ENCODE data around the gene KANSL3.
"Not testable (repeated sequence)": the region's sequence is repeated elsewhere in the genome, so short reads cannot be mapped to it uniquely, and the experiment has no call there.

KANSL3 gene

DNA sequence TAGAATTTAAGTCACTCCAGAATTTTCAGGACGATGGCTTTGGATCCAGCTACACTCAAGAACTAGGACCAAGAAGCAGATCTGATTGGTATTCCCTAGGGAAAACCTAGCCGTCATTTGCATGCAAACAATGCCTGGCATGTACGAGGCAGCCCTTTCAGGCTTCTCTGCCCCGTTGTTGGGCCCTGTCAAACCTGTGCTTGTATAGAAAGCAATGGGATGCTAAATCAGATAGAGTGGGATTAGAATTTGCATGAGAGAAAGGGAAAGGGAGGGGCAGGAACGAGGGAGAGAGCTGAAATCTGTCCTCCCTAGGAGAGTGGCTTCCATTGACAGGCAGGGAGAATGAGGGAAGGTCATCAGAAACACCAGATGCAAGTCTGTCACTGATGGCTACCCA lies 73.0 kb downstream of the KANSL3 start:
- FAIRE-seq = no peak
- DNase-seq (ENCODE audit: insufficient read length, low spot score) = no peak

DNA sequence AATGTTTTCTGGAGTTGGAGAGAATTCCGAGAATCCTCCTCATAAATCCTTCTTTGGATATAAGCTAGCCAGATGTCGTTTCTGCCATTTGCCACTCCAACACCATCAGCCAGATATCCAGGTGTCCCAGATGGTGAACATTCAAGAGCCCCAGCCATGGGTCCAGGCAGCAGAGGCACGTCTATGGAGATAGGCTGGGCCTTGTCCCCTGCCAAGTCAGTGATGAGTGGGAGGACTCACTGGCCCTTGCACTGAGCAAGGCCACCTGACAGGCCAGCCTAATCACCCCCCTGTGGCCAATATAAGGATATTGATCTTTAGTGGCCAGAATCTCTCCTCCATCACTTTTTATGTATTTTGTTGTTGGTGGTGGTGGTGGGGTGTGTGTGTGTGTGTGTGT lies 73.5 kb downstream of the KANSL3 start:
- FAIRE-seq (no peak), DNase-seq (ENCODE audit: insufficient read length, low spot score) (no peak)

DNA sequence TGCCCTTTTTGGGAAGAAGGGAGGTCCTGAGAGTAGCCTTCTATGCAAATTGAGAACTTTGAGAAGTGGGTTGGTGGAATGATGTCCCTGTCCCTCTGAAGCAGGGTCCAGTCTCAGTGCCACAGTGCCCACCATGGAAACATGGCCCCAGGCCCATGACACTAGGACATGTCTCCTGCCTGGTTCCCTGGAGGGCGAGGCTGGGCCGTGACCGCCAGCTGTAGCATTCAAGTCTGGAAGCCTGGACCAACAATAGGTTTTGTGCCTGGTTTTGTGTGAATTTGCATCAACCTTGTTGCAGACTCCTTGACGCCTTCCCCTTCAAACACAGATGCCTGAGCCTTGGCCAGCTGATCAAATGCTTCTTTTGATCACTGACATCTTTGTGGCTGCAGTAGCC lies 74.1 kb downstream of the KANSL3 start:
- DNase-seq (ENCODE audit: insufficient read length, low spot score) = no peak
- peak; percentile 20 for FAIRE-seq

DNA sequence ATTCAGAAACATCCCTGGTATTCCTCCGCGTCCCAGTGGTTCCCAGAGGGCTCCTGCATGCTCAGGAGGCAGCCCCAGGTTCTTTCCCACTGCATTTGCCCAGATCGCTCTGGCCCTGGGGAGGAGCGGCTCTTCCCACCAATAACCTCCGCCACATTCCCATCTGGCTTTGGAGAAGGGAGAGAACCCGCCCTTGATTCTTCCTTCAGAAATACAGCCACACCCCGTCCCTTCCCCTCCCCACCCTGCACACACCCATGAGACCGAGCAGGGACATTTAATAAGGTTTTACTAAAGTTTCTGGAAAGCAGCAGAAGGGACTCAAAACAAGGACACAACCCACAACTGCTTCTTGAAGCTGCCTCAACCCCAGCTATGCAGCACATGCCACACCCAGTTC lies 79.6 kb downstream of the KANSL3 start:
- FAIRE-seq (no peak), DNase-seq (ENCODE audit: insufficient read length, low spot score) (no peak)

DNA sequence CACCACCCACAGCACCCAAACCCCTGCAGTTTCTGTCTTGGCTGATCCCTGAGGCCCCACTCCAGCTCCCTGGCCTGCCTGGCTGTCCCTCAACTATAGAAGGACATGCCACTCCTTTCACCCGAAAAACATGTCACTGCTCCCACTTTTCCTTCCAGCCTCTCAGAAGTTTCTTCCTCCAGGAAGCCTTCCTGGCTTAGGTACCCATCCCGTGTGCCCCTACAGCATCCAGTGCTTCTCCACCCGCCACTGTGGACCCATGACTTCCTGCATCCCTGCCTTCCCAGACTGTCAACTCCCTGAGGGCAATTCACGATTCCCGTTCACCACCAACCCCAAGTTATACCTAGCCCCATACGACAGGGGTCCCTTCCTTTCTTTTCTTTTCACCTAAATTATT lies 80.1 kb downstream of the KANSL3 start:
- DNase-seq (ENCODE audit: insufficient read length, low spot score) (no peak), FAIRE-seq (no peak)

DNA sequence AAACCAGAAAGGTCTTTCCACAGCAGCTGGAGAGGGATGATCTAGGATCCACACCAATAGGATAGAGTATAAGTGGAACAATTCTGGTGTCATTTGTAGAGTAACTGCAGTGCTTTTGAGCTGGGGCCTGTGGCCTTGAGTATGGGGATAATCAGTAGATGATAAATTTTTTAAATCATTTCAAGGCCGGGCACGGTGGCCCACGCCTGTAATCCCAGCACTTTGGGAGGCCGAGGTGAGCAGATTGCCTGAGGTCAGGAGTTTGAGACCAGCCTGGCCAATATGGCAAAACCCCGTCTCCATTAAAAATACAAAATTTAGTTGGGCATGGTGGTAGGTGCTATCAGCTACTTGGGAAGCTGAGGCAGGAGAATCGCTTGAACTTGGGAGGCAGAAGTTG lies 80.7 kb downstream of the KANSL3 start:
- DNase-seq (ENCODE audit: insufficient read length, low spot score); FAIRE-seq: not testable (repeated sequence)

DNA sequence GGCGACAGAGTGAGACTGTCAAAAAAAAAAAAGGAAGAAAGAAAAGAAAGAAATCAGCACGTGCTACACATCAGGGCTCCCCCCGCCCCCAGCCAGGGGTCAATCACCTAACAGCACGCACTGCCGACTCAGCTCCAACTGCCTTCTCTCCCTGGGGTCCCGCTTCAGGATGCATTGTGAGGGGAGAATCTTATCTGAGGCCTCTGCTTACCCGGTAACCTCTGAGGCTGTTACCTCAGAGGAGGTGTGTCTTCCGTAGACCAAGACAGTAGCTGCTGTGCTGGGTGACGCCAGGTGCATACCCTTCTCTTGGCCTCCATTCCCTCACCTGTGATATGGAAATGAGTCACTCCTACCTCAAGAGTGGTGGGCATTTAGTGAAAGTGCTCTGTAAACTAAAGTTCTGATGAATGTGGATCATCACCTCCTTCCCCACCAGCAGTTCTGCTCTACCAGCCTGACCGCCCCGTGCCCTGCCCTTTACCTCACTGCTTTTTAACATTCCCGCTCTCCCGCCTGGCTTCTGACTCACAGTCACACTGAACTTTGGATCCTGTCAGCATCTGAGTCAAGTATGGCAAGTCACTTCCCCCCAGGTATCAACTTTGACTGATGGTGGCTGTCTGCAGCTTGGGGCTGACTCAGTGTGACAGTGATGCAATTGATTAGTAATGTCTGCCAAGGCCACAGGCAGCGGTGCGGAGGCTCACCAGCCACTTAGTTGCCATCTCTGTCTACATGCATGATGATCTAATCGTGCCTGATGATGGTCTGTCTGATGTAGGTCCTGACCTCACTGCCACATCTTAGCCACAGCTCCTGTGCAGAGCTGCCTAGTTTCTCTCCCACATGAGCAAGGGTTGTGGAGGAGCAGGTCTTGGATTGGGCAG lies 81.4 kb downstream of the KANSL3 start:
- FAIRE-seq (peak; percentile 98), DNase-seq (ENCODE audit: insufficient read length, low spot score) (peak; percentile 69)

DNA sequence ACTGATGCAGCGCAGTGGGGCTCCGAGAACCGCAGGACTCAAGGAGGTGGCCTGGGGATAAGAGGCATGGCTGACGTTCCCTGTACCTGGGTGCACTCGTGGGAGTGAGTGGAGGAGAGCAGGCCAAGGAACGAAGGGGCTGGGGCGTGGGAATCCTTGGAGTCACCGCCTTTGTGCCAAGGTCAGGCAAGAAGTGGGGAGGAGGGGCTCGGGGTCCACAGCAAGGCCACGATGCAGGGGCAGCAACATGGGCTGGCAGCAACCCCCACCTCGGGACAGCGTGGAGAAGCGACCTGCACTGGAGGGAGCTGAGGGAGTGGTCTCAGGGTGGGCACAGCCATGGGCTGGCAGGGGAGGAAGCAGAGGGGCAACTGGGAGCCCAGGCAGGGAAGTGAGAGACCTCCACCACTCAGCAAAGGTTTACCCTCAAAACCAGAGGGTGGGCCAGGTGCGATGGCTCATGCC lies 82.9 kb downstream of the KANSL3 start:
- no peak for DNase-seq (ENCODE audit: insufficient read length, low spot score)
- FAIRE-seq = peak; percentile 16

DNA sequence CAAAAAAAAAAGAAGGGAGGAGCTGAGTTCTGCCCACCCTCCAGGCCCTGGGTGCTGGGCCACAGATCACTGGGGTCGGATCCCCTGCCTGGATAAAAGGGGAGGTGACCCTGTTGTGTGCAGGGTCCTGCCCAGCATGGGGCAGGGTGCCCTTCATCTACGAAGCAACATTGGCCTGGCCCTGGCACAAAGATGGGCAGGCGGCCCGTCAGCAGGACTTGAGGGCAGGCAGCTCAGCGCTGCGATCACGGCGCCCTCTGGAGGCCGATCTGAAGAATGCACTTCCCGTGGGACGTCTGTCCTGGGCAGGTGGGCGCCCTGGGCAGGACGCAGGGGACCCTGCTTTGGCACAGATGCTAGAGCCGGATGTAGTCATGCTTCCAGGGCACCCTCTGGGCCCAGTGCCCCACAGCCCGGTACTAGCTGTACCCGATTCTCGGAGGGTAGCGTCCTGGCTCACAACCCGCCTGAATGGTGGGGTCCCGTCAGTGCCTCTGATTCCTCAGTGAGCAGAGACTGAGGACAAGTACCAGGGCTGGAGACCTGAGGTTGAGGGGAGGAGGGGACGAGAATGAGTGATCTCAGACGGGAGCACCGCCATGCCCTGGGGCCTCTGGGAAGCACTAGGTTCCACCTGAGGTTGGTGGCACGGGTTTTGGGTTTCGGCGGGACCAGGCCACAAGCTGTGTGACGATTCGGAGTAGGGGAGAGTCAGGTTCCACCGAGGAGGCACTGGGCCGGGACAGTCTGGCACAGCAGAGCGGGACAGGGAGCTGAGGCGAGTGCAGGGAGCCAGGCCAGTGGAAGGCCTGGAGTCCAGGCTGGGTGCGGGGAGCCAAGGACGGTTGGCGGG lies 83.6 kb downstream of the KANSL3 start:
- peak; percentile 91 for DNase-seq (ENCODE audit: insufficient read length, low spot score)
- FAIRE-seq = peak; percentile 99

DNA sequence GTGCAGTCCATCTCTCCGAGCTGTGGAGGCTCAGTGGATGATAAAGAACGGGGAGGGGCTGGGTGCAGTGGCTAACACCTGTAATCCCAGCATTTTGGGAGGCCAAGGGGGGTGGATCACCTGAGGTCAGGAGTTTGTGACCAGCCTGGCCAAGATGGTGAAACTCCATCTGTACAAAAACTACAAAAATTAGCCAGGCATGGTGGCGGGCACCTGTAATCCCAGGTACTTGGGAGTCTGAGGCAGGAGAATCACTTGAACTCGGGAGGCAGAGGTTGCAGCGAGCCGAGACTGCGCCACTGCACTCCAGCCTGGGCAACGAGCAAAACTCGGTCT lies 84.2 kb downstream of the KANSL3 start:
- not testable (repeated sequence) for DNase-seq (ENCODE audit: insufficient read length, low spot score); FAIRE-seq

DNA sequence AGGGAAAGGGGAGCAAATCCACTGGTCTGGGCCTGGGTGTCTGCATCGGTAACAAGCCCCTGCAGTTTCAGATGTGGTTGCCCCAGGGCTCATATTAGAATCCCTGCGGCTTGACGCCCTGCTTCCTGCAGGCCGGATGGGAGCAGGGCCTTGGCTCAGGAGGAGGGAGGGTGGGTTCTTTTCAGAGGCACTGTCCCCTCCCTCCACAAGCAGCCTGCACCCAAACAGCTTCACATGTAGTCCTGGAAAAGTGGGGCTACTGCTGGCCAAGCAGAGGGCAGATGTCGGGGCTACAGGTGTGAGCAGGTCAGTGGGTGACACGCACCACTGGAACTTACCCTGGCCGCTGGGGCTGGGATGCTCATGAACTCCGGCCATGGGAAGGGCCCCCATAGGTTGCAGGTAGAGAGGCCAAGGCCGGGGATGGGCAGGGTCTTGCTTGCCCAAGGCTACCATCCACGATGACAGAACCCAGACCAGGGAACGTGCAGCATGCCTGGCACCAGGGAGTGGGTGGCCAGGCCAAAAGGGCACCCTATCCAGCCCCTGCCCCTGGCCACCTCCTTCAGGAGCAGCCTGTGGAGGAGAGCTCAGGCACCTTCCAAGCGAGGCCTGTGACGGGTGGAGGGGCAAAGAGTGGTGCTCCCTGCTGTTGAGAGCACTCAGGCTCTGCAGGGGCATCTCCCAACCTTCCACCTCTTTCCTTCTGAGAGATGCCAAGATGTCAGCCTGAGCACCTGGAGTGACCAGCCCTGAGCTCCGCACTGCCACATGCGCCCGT lies 84.7 kb downstream of the KANSL3 start:
- DNase-seq (ENCODE audit: insufficient read length, low spot score) (no peak), FAIRE-seq (peak; percentile 9)

DNA sequence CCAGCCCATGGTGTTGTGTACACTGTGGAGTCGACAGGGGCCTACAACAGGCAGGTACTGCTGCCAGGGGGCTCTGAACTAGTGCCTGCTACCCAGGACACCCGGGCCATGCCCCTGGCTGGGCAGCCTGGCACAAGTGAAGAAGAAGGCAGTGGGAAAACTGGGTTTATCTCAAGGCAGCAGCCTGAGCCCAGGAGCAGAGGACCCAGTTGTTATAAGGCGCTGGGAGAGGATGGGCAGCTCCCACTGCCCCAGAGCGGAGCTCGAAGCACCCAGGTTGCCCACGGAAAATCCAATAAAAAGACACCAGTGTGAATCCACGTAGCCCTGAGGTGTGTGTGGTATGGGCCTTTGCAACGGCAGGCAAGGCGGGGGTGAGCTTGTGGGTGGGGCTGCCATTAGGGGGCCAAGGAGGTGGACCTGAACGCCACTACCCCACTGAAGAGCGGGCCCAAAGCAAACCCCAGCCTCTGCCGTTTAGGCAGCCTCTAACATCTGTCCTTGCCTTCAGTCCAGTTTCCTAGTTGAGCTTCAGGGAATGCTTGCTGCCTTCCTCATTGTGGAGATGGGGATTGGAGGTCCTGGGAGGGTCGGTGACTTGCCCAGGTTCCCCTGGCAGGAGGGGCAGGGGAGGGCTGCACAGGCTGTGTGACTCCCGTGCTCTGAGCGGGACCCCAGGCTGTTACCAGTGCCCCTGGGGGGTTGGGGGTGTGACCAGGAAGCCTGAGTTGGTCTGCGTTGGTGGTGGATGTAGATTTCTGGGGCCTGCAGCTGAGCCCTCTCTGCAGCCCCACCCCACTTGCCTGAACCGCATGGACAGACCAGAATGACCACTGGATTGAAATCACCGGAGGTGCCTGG lies 85.6 kb downstream of the KANSL3 start:
- DNase-seq (ENCODE audit: insufficient read length, low spot score) (no peak), FAIRE-seq (no peak)

DNA sequence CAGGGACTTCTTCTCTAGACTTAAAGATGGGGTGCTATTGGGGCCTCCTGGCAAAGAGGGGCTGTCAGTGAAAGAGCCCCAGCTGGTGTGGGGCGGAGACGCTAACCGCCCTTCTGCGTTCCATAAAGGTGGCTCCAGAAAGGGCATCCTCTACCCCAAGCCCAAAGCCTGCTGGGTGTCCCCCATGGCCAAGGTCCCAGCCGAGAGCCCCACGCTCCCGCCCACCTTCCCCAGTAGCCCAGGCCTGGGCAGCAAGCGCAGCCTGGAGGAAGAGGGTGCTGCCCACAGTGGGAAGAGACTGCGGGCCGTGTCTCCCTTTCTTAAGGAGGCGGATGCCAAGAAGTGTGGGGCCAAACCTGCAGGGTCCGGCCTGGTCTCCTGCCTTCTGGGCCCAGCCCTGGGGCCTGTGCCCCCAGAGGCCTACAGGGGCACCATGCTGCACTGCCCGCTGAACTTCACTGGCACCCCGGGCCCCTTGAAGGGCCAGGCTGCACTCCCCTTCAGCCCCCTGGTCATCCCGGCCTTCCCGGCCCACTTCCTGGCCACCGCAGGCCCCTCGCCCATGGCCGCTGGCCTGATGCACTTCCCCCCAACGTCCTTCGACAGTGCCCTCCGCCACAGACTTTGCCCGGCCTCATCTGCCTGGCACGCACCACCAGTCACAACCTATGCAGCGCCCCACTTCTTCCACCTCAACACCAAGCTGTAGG lies 86.4 kb downstream of the KANSL3 start:
- no peak for FAIRE-seq
- DNase-seq (ENCODE audit: insufficient read length, low spot score) = no peak

DNA sequence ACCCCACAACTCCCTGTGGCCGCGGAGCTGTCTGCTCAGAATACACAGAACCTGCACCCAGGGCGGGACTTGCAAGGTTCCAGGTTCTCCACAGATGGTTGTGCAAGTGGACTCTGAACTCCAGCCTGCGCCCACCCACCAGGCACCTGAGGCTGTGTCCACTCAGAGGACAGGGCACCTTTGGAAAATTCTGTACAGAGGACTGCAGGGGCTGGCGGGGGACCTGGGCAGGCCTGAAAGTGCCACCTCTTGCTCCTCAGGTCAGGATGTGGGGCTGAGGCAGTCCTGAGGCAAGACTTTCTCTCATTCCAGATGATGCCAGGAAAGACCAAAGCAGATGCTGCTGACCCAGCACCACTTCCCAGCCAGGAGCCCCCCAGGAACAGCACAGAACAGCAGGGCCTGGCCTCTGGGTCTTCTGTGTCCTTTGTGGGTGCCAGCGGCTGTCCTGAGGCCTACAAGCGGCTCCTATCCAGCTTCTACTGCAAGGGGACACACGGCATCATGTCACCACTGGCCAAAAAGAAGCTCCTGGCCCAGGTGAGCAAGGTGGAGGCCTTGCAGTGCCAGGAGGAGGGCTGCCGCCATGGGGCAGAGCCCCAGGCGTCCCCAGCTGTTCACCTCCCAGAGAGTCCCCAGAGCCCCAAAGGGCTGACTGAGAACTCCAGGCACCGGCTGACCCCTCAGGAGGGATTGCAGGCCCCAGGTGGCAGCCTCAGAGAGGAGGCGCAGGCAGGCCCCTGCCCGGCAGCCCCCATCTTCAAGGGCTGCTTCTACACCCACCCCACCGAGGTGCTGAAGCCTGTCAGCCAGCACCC lies 87.1 kb downstream of the KANSL3 start:
- FAIRE-seq (no peak), DNase-seq (ENCODE audit: insufficient read length, low spot score) (no peak)

DNA sequence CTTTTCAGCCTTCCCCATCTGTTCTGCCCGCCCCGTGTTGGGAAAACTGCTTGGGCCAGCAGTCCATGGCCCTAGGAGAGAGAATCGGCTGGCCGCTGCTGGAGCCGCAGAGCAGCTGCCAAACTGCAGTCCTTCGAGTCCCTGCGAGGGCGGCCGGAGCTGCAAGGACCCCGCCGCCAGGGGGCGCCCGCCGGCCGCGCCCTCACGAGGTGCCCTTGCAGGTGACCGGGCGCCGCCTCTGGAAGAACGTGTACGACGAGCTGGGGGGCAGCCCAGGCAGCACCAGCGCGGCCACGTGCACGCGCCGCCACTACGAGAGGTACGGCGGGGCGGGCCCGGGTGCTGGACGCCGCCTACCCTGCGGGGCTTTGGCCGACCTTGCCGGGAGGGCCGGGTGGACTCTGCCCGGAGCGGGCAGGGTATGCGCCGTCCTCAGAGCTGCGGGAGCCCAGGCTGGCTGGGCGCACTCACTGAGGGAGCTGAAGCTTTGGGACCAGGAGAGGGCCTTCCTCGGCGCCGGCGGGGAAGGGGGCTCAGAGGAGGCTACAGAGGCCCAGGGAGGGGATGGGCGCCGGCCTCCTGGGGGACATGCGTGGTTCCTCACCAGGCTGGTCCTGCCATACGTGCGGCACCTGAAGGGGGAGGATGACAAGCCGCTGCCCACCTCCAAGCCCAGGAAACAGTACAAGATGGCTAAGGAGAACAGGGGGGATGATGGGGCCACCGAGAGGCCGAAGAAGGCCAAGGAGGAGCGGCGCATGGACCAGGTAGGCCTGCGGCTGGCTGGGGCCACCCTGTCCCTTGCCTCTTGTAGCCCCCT lies 87.9 kb downstream of the KANSL3 start:
- DNase-seq (ENCODE audit: insufficient read length, low spot score) (no peak), FAIRE-seq (no peak)

DNA sequence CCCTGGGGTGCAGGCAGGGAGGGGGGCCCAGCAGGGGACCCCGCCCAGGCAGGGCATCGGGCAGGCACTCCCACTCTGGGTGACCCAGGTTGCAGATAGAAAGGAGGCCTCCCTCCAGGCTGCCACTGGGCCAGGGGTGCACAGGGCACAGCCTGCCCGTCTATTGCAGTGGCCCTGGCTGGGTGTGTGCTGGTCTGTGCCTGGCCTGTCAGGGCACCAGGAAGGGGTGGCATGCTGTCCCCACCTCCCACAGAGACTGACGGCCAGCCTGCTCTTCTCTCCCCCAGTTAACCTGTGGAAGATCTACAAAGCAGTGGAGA lies 88.7 kb downstream of the KANSL3 start:
- DNase-seq (ENCODE audit: insufficient read length, low spot score) (no peak), FAIRE-seq (no peak)

DNA sequence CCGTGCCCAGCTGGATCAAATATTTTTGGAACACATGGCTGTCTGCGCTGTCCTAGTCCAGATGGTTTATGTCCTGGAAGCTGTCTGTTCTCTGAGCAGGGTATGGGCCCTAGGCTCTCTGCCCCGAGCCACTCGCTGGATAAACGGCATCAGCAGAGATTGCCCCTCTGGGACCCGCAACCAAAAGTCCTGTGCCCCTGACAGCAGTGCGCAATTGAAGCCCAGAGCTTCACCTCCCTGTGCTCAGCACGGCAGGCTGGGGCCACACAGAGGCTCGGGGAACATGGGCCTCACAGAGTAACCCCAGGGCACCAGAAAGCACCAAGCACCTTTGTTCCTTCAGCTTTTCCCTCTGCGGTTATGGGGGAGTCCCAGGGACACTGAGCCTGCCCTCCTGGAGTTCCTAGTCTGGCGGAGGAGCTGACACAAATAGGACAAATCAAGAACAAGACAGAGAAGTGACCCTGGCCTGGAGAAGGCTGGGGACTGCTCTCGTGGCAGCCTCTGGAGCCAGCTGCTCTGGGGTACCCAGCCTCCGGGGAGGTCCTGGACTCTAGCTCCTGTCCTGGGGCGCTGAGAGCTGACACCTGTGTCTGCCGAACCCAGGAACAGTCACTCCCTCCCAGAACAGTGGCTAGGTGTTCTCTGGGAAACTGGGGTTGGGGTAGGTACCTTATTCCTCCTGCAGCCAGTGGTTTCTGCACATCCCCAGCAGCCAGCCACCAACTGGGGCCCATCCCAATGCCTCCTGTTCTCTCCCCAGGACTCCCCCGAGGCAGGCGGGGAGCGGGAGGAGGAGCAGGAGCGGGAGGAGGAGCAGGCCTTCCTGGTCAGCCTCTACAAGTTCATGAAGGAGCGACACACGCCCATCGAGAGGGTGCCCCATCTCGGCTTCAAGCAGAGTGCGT lies 89.3 kb downstream of the KANSL3 start:
- no peak for DNase-seq (ENCODE audit: insufficient read length, low spot score)
- no peak for FAIRE-seq

Measured in HTR-8/SVneo (cell line).